H54 (cell line): ENCODE data around the gene TNFSF13.

Experiments
- DNase-seq: peaks from one replicate; pipeline ENCODE4 v3.0.0; 2011; ENCODE audit warnings: low spot score, mixed read lengths; ENCODE audit not compliant: insufficient read length
- FAIRE-seq: peaks from 3 replicates; lab custom pipeline; 2011; peaks lifted over from hg19 to GRCh38; lab: Jason Lieb, UNC
- POLR2A ChIP-seq: IDR thresholded peaks from 2 replicates; pipeline ENCODE4 v1.6.1; 2011; ENCODE audit warnings: low read depth, mild to moderate bottlenecking, low read length

The TNFSF13 gene

GRCh38 chr17:7538891-7539545 lies 19.5 kb upstream of the TNFSF13 start:
- DNase-seq (no peak), FAIRE-seq (no peak)
- no peak for TF ChIP-seq POLR2A

DNA sequence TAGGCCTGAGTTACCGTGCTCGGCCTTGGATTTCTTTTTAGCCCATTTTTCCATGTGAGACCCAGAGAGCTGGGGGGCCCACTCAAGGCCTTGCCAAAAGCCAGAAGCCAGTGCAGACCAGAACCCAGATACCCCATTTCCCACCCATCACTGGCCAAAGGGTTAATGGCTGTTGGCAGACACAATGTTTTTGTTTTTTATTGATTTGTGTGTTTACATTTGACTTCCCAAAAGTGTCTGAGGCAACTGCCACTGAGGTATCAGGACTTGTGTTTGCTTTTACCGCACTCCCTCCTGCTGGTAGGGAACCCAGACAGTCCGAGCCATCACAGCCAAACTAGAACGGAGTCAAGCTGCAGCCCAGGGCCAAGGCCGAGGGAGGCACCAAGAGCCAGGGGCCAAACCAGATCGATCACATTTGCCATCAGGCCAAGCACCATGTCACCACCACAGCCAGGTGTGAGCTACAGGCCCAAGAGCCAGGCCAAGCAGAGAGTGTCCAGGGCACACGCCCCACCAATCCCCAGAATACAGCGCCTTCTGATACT lies 17.4 kb upstream of the TNFSF13 start:
- no peak for TF ChIP-seq POLR2A
- no peak for FAIRE-seq

DNA sequence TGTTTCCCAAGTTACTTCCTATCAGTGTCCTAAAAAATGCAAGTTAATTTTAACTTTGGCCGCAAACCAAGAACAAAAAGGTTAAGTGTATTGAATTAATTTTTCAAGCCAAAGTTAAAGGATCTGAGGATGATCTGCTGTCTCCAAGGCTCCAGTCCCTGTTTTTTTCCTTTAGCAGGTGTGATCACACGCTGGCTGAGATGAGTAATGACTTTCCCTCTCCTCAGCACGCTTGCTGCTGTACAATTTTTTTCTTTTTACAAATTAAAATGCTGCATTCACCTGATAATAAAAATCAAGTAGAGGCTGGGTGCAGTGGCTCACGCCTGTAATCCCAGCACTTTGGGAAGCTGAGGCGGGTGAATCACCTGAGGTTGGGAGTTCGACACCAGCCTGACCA lies 13.6 kb upstream of the TNFSF13 start:
- FAIRE-seq (no peak), DNase-seq (no peak)
- TF ChIP-seq POLR2A, result no peak

More for the DNA sequence above, 17.4 kb upstream of the TNFSF13 start:
- DNase-seq, result no peak

- peak; percentile 52 for TF ChIP-seq POLR2A
- DNase-seq (peak; percentile 41), FAIRE-seq (no peak)
Observed at GRCh38 chr17:7548585-7549400, 9.8 kb upstream of the TNFSF13 start, which contains the start of gene TNFSF12. Gene TNFSF12, plus strand, starts transcription at chr17:7549058. Its CDS starts 96 bp downstream, at chr17:7549154.

DNA sequence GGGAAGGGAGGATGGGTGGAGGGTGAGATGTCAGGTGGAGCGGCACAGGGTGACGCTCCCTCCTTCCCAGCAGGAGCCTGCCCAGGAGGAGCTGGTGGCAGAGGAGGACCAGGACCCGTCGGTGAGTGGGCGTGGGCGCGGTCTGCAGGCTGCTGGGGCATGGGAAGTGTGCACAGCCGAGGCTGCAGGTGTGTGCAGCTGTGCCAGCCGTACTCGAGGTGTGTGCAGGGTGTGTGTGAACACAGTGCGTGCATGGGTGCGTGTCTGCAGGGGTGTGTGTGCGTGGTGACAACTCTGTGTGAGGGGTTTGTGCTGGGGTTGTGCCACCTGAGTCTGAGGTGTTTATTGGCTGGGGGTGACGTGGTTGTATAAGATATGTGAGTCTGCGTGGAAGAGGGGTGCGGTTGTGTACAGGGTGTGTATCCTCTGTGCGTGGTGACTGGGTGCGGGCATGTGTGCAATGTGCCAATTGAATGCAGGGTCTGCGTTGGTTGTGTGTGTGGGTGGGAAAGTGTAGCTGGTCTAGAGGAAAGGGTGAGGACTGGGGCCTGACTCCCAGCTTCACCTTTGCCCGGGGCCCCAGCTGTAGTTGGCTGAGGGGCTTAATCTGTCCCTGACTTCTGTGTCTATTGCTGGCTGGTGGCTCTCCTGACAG lies 9.0 kb upstream of the TNFSF13 start:
- DNase-seq, result no peak
- no peak for FAIRE-seq
- TF ChIP-seq POLR2A, result no peak

DNA sequence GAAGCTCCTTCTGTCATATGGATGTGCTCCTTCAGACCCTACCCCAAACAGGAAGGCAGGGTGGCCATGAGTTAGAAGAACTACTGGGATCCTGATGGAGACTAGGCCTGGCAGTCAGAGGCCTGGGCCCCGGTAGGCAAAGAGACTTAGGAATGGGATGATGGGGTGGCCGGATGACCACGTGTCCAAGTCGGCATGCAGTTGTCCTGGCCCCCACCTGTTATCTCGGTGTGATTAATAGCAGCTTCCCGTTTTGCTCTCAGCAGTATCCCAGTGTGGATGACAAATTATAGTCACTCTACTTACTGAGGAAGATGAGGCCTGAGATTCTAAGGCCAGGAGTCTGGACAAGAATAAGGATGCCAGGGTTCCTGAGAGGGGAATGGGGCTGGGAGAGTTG lies 8.2 kb upstream of the TNFSF13 start:
- FAIRE-seq (no peak), DNase-seq (no peak)
- no peak for TF ChIP-seq POLR2A

DNA sequence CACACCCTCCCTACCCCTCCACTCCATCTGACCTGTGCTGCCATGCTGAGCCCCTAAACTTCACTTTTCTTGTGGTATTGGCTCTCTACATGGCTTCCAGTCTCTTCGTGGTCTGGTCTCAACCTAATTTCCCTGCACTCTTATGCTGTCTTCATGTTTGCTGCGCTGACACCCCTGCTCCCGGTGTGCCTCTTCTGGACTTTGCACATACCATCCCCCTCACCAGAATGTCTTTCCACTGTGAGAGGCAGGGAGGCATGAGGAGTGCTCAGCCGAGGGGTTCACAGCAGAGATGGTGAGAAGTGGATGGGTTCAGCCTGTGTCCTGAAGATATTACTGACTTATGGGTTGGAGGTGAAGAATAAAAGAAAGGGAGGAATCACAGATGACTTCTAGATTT lies 7.2 kb upstream of the TNFSF13 start:
- DNase-seq (no peak), FAIRE-seq (no peak)
- TF ChIP-seq POLR2A, result no peak

DNA sequence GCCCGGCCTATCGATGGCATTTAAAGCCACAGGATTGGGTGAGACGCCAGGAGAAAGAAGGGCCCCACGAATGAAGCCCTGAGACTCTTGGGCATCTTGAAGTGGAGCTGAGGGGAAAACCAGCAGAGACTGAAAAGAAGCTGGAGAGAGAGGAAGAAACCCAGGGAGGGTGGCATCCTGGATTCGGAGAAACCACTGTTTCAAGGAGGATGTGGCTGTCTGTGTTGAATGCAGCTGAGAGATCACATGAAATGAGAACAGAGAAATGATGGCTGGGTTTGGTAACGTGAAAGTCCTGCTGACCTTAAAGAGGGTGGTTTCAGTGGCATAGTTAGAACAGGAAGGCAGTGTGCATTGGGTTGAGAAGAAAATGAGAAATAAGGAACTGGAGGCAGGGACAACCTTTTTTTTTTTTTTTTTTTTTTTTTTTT lies 5.9 kb upstream of the TNFSF13 start:
- no peak for DNase-seq
- FAIRE-seq, result no peak
- TF ChIP-seq POLR2A, result no peak

DNA sequence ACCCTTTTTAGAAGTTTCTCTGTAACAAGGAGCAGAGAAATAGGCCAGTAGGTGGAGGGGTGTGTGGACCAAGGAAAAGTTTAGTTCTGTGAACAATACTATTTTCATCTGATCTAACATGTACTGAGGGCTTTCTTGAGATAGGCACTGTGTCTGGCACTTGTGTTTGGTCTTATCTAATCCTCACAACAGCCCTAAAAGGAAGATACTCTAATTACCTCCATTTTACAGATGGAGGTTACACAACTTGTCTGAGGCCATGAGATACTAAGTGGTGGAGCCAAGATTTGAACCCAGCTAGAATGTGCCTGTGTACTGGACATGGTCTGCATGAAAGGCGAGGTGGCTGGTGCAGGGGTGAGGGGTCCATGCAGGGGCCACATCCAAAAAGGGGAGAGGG lies 5.2 kb upstream of the TNFSF13 start:
- DNase-seq (no peak), FAIRE-seq (no peak)
- no peak for TF ChIP-seq POLR2A

GRCh38 chr17:7555320-7555948 lies 3.1 kb upstream of the TNFSF13 start:
- FAIRE-seq, result no peak
- no peak for TF ChIP-seq POLR2A
- no peak for DNase-seq

- DNase-seq (no peak), FAIRE-seq (no peak)
- TF ChIP-seq POLR2A, result no peak
Observed at GRCh38 chr17:7556627-7557026, 1.9 kb upstream of the TNFSF13 start.

- no peak for FAIRE-seq
- no peak for TF ChIP-seq POLR2A
- no peak for DNase-seq
Observed at GRCh38 chr17:7557147-7557764, 1.3 kb upstream of the TNFSF13 start.

- no peak for FAIRE-seq
- no peak for TF ChIP-seq POLR2A
Observed at GRCh38 chr17:7557775-7558543, 591 bp upstream of the TNFSF13 start.

More at GRCh38 chr17:7557775-7558543, 591 bp upstream of the TNFSF13 start:
- peak; percentile 71 for DNase-seq
